H9 (cell line): ENCODE measurements around the gene VGLL3. TPM values are rescaled to one million over a fixed set of nuclear protein-coding genes. Genes with fewer than 3 reads are reported as not detected.

ENCODE experiments used
- DNase-seq: peaks from one replicate; pipeline ENCODE4 v3.0.0-alpha.2; 2017
- H2AFZ ChIP-seq: one replicate; pipeline ENCODE4 v1.6.1; 2013; ENCODE audit warnings: mild to moderate bottlenecking, low read length, control low read depth, moderate library complexity
- H2AK5ac ChIP-seq: 2 replicates; pipeline ENCODE4 v1.6.1; 2013; ENCODE audit warnings: low read length, control low read depth, mixed read lengths; ENCODE audit not compliant: insufficient read length
- H2BK120ac ChIP-seq: one replicate; pipeline ENCODE4 v1.6.1; 2013; ENCODE audit warnings: low read depth, mild to moderate bottlenecking, low read length, control low read depth, inconsistent platforms; ENCODE audit not compliant: poor library complexity, severe bottlenecking
- H2BK12ac ChIP-seq: 2 replicates; pipeline ENCODE4 v1.6.1; 2013; ENCODE audit warnings: low read length, control low read depth, mixed read lengths, low read depth; ENCODE audit not compliant: insufficient read length
- H2BK15ac ChIP-seq: 2 replicates; pipeline ENCODE4 v1.6.1; 2013; ENCODE audit warnings: low read depth, low read length, control low read depth
- H2BK20ac ChIP-seq: one replicate; pipeline ENCODE4 v1.6.1; 2013; ENCODE audit warnings: low read depth, mild to moderate bottlenecking, low read length, control low read depth, inconsistent platforms; ENCODE audit not compliant: poor library complexity, severe bottlenecking
- H2BK5ac ChIP-seq: 2 replicates; pipeline ENCODE4 v1.6.1; 2013; ENCODE audit warnings: low read length, control low read depth, mixed read lengths; ENCODE audit not compliant: insufficient read length
- H3K14ac ChIP-seq: 2 replicates; pipeline ENCODE4 v1.6.1; 2013; ENCODE audit warnings: low read length, control low read depth; ENCODE audit not compliant: insufficient read depth
- H3K18ac ChIP-seq: 2 replicates; pipeline ENCODE4 v1.6.1; 2013; ENCODE audit warnings: low read depth, mild to moderate bottlenecking, mixed read lengths, low read length, control low read depth; ENCODE audit not compliant: insufficient read length
- H3K23ac ChIP-seq: 2 replicates; pipeline ENCODE4 v1.6.1; 2013; ENCODE audit warnings: low read length, control low read depth, mixed read lengths, low read depth; ENCODE audit not compliant: insufficient read length
- H3K23me2 ChIP-seq: 2 replicates; pipeline ENCODE4 v1.6.1; 2013; ENCODE audit warnings: low read depth, mild to moderate bottlenecking, mixed read lengths, low read length, control low read depth; ENCODE audit not compliant: insufficient read length, poor library complexity, severe bottlenecking
- H3K27ac ChIP-seq: 2 replicates; pipeline ENCODE4 v1.5.1; 2013; ENCODE audit warnings: low read length, control low read depth, mixed read lengths, low read depth; ENCODE audit not compliant: insufficient read length
- H3K27me3 ChIP-seq: 2 replicates; pipeline ENCODE4 v1.6.1; 2013; ENCODE audit warnings: low read length, control low read depth, inconsistent platforms; ENCODE audit not compliant: insufficient read depth
- H3K4ac ChIP-seq: 2 replicates; pipeline ENCODE4 v1.6.1; 2013; ENCODE audit warnings: low read depth, mild to moderate bottlenecking, control low read depth, inconsistent platforms, low read length, moderate library complexity
- H3K4me1 ChIP-seq: 2 replicates; pipeline ENCODE4 v1.6.1; 2013; ENCODE audit warnings: low read length, control low read depth, inconsistent platforms; ENCODE audit not compliant: insufficient read depth
- H3K4me2 ChIP-seq: 2 replicates; pipeline ENCODE4 v1.6.1; 2013; ENCODE audit warnings: low read length, control low read depth, mixed read lengths; ENCODE audit not compliant: insufficient read length, insufficient read depth
- H3K56ac ChIP-seq: 2 replicates; pipeline ENCODE4 v1.6.1; 2013; ENCODE audit warnings: low read depth, mild to moderate bottlenecking, mixed read lengths, low read length, control low read depth; ENCODE audit not compliant: insufficient read length
- H3K79me1 ChIP-seq: 2 replicates; pipeline ENCODE4 v1.6.1; 2013; ENCODE audit warnings: low read depth, mild to moderate bottlenecking, moderate library complexity, low read length, control low read depth, inconsistent platforms; ENCODE audit not compliant: insufficient read depth, poor library complexity, severe bottlenecking
- H3K79me2 ChIP-seq: 2 replicates; pipeline ENCODE4 v1.6.1; 2013; ENCODE audit warnings: low read length, control low read depth, inconsistent platforms; ENCODE audit not compliant: insufficient read depth
- H3K9ac ChIP-seq: 2 replicates; pipeline ENCODE4 v1.6.1; 2013; ENCODE audit warnings: low read length, control low read depth, mixed read lengths; ENCODE audit not compliant: insufficient read length; ENCODE audit errors: extremely low read depth
- H3K9me3 ChIP-seq: one replicate; pipeline ENCODE4 v1.6.1; 2013; ENCODE audit warnings: low read depth, low read length, inconsistent platforms; ENCODE audit not compliant: control insufficient read depth
- H3T11ph ChIP-seq: one replicate; pipeline ENCODE4 v1.6.1; 2013; ENCODE audit warnings: mild to moderate bottlenecking, low read length, control low read depth, inconsistent platforms
- H4K20me1 ChIP-seq: one replicate; pipeline ENCODE4 v1.6.1; 2013; ENCODE audit not compliant: control insufficient read depth, insufficient read length, insufficient read depth
- H4K5ac ChIP-seq: 2 replicates; pipeline ENCODE4 v1.6.1; 2013; ENCODE audit warnings: low read depth, mild to moderate bottlenecking, mixed read lengths, low read length, control low read depth; ENCODE audit not compliant: insufficient read length
- H4K8ac ChIP-seq: replicated peaks from 2 replicates; pipeline ENCODE4 v1.6.1; 2013; ENCODE audit warnings: low read length, control low read depth, mixed read lengths, low read depth; ENCODE audit not compliant: insufficient read length
- H4K91ac ChIP-seq: 2 replicates; pipeline ENCODE4 v1.6.1; 2013; ENCODE audit warnings: low read depth, mild to moderate bottlenecking, moderate library complexity, mixed read lengths, low read length, control low read depth; ENCODE audit not compliant: insufficient read length
- H3K27ac Mint-ChIP-seq, 3 experiments: 2 replicates in 2 of 3; 3 replicates in 1 of 3; pipeline ENCODE4 v1.8.0; 2020 to 2021; ENCODE audit warnings: mixed read lengths in 3 of 3, mild to moderate bottlenecking in 1 of 3, moderate library complexity in 1 of 3
- H3K27me3 Mint-ChIP-seq: 2 replicates; pipeline ENCODE4 v1.8.0; 2021; ENCODE audit warnings: low read depth, mild to moderate bottlenecking, moderate library complexity, mixed read lengths
- H3K36me3 Mint-ChIP-seq, 3 experiments: 2 replicates in 2 of 3; 3 replicates in 1 of 3; pipeline ENCODE4 v1.8.0; 2020 to 2021; ENCODE audit warnings: low read depth in 3 of 3, mixed read lengths in 3 of 3; ENCODE audit not compliant: insufficient read depth in 1 of 3
- H3K4me1 Mint-ChIP-seq, 2 experiments: 2 replicates each; pipeline ENCODE4 v1.8.0; 2020; ENCODE audit warnings: mixed read lengths in 2 of 2
- H3K4me3 Mint-ChIP-seq, 2 experiments: 2 replicates in 1 of 2; 3 replicates in 1 of 2; pipeline ENCODE4 v1.8.0; 2020 to 2021; ENCODE audit warnings: mild to moderate bottlenecking in 2 of 2, mixed read lengths in 2 of 2, moderate library complexity in 1 of 2
- H3K9me3 Mint-ChIP-seq, 2 experiments: 2 replicates in 1 of 2; 3 replicates in 1 of 2; pipeline ENCODE4 v1.8.0; 2020; ENCODE audit warnings: mild to moderate bottlenecking in 2 of 2, mixed read lengths in 2 of 2, moderate library complexity in 1 of 2
- WGBS: extraction: QIAGEN DNeasy Blood & Tissue Kit; methylation state at CpG from one replicate; pipeline ENCODE4 v1.1.7; 2013; ENCODE audit warnings: missing lambda C conversion rate, low lambda C conversion rate, mixed read lengths; ENCODE audit not compliant: insufficient read length; ENCODE audit errors: extremely low coverage; 5-methylcytosine and 5-hydroxymethylcytosine counted together
- total RNA-seq: library from RNA; stranded (reverse); gene quantifications from 2 replicates; pipeline ENCODE4 v1.2.1, GENCODE V29; 2021
- TF ChIP-seq, protein P1 (sequence below): fragments of 200-600 bp; sonication (generic); conservative IDR thresholded peaks from 3 replicates; pipeline ENCODE4 v1.8.0; 2021; ENCODE audit warnings: antibody characterized with exemption, mild to moderate bottlenecking

VGLL3 gene
- total RNA-seq, 1 experiment from 2014 or later, result 19.7 TPM

DNA sequence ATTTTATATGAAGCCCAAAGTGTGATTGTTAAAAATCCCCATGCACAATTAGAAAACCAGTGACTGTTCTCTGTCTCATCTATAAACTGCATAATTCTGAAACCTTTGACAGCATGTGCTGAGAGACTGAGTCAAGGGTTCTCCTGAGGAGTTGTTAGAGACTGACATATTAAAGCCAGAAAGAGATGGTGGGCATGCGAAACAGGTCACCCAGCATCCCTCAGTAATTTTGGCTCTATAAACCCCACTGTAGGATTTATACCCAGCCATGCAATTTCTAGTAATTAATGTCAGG, 3.6 kb downstream of the VGLL3 start:
- no peak overlapping the region for H3K14ac ChIP-seq
- H2AK5ac ChIP-seq, result no peak overlapping the region
- no peak overlapping the region for H3K9ac ChIP-seq
- H3K18ac ChIP-seq, result no peak overlapping the region
- H3K27ac Mint-ChIP-seq, result no peak overlapping the region
- no peak overlapping the region for H2BK15ac ChIP-seq
- no peak overlapping the region for H2BK120ac ChIP-seq
- no peak overlapping the region for H4K5ac ChIP-seq
- H3K9me3 ChIP-seq, result no peaks in the 10 kb centered on the region
- H3K4me2 ChIP-seq, result no peak overlapping the region
- WGBS, result no CpG with 5 or more reads among the region's 1 CpG
- no peaks in the 10 kb centered on the region; the same call in 1 of the 2 replicates for H3K79me2 ChIP-seq
- no peak overlapping the region for H3K56ac ChIP-seq
- H3K27me3 ChIP-seq, result no peaks in the 10 kb centered on the region; the same call in 1 of the 2 replicates
- H3K23ac ChIP-seq, result no peak overlapping the region
- H3K23me2 ChIP-seq, result peaks cover 7% of the 10 kb centered on the region
- H3K27me3 Mint-ChIP-seq, result peaks cover 17% of the 10 kb centered on the region
- no peak overlapping the region for H2BK20ac ChIP-seq
- no peaks in the 10 kb centered on the region for H3K79me1 ChIP-seq
- H2BK12ac ChIP-seq, result no peak overlapping the region
- H4K91ac ChIP-seq, result no peak overlapping the region
- no peaks in the 10 kb centered on the region for H3K36me3 Mint-ChIP-seq
- H3K4ac ChIP-seq, result no peak overlapping the region
- no peaks in the 10 kb centered on the region for H3K9me3 Mint-ChIP-seq
- H3K4me1 Mint-ChIP-seq, result peaks cover 14 to 19% of the 10 kb centered on the region in 2 experiments
- H3K4me1 ChIP-seq, result no peaks in the 10 kb centered on the region
- H4K8ac ChIP-seq, result no peak overlapping the region
- TF ChIP-seq, protein P1, sequence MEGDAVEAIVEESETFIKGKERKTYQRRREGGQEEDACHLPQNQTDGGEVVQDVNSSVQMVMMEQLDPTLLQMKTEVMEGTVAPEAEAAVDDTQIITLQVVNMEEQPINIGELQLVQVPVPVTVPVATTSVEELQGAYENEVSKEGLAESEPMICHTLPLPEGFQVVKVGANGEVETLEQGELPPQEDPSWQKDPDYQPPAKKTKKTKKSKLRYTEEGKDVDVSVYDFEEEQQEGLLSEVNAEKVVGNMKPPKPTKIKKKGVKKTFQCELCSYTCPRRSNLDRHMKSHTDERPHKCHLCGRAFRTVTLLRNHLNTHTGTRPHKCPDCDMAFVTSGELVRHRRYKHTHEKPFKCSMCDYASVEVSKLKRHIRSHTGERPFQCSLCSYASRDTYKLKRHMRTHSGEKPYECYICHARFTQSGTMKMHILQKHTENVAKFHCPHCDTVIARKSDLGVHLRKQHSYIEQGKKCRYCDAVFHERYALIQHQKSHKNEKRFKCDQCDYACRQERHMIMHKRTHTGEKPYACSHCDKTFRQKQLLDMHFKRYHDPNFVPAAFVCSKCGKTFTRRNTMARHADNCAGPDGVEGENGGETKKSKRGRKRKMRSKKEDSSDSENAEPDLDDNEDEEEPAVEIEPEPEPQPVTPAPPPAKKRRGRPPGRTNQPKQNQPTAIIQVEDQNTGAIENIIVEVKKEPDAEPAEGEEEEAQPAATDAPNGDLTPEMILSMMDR, result no peak
- H4K20me1 ChIP-seq, result no peaks in the 10 kb centered on the region
- no peak for DNase-seq
- H3T11ph ChIP-seq, result no peak overlapping the region
- no peak overlapping the region for H2BK5ac ChIP-seq
- no peak overlapping the region for H3K27ac ChIP-seq
- H3K4me3 Mint-ChIP-seq, result no peak overlapping the region
- no peak overlapping the region for H2AFZ ChIP-seq
